Stimulated activated CD8-positive, alpha-beta memory T cell treated with anti-CD3 and anti-CD28 coated beads, Interleukin-7, amount 100 ng/mL, for 1 hour (primary cell): ENCODE data around the gene WDR82.

Experiments used
- DNase-seq, 2 donors: peaks; one replicate each; pipeline ENCODE4 v3.0.0-alpha.2; 2020; ENCODE audit warnings: low read depth in 2 of 2

The WDR82 gene

GRCh38 chr3:52256622-52257021 is 21.8 kb downstream of the WDR82 start:
- no peak for DNase-seq

- DNase-seq: no peak
Measured at GRCh38 chr3:52256159-52256558, 22.3 kb downstream of the WDR82 start.

GRCh38 chr3:52254608-52255007 is 23.8 kb downstream of the WDR82 start:
- no peak for DNase-seq

GRCh38 chr3:52253314-52254304 is 24.8 kb downstream of the WDR82 start:
- DNase-seq: peak in 1 of 2 donors; percentile 60

- no peak for DNase-seq
Measured at GRCh38 chr3:52250122-52250521, 28.3 kb downstream of the WDR82 start.

GRCh38 chr3:52249683-52250082 is 28.8 kb downstream of the WDR82 start:
- no peak for DNase-seq

GRCh38 chr3:52248816-52249547 is 29.5 kb downstream of the WDR82 start:
- DNase-seq: no peak

GRCh38 chr3:52248165-52248541 is 30.3 kb downstream of the WDR82 start:
- DNase-seq: no peak

- DNase-seq: no peak
Measured at GRCh38 chr3:52247409-52248164, 30.9 kb downstream of the WDR82 start.

GRCh38 chr3:52246728-52247408 is 31.6 kb downstream of the WDR82 start:
- no peak for DNase-seq

- DNase-seq: no peak
Measured at GRCh38 chr3:52246264-52246620, 32.2 kb downstream of the WDR82 start.

GRCh38 chr3:52245322-52246263 is 32.9 kb downstream of the WDR82 start, which contains the start of gene PPM1M:
Gene PPM1M (plus strand): TSS chr3:52245759. CDS start chr3:52245825, 66 bp downstream.
- no peak for DNase-seq

- no peak for DNase-seq
Measured at GRCh38 chr3:52243791-52244628, 34.4 kb downstream of the WDR82 start.

- no peak for DNase-seq
Measured at GRCh38 chr3:52242039-52242438, 36.4 kb downstream of the WDR82 start.

GRCh38 chr3:52240886-52241370 is 37.5 kb downstream of the WDR82 start:
- no peak for DNase-seq

- DNase-seq: no peak
Measured at GRCh38 chr3:52240059-52240885, 38.2 kb downstream of the WDR82 start.

GRCh38 chr3:52238761-52239701 is 39.4 kb downstream of the WDR82 start, which contains the start of gene TWF2:
Gene TWF2 (minus strand): TSS chr3:52239158. CDS start chr3:52239016, 142 bp downstream.
- peak; percentile 66 to 69 for DNase-seq
